HG03108 (cell line): Measurements from ENCODE around the gene PELI2.

Source experiments
- ATAC-seq: cut with Tn5 transposase; IDR thresholded peaks from one replicate; pipeline ENCODE4 v1.9.1; 2021; ENCODE audit warnings: moderate library complexity; ENCODE audit not compliant: unreplicated experiment

PELI2 gene

DNA sequence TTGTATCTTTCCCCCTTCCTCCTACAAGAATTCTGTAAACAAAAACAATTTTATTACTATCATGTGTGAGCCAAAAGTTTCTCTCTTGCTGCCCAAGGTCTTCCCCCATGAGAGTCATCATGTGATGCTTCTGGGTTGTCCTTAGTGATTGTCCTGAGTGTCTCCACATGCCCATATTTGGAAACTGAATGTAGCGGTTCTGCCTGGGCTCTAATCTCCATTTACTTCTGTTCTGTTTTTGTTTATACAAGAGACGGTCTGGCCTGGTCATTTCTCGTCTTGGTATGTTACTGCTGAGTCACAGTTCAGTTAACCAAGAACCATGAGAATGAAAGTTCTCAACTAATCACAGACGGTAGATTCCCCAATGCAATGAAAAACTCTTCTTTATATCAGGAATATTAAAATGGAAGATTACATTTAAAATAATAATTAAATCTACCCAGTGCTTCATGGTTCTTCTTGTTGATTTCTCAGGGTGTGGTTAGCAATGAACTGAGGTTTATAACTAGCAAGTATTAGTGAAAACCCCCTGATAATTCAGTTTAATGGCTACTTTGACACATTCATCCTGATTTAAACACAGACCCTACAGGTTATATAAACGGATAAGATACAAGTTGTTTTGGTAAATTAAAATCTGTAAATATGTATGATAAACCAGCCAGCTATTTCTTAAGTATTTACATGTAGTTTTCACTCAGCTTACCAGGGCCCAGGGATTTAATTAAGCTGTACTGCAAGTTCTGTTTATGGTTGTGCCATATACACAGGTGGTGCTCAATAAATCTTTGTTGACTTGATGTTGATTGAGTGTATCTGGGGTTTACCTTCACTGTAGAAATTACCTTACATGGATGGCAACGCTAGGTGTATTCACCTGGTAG lies 81.1 kb downstream of the PELI2 start:
- peak; percentile 52 for ATAC-seq

DNA sequence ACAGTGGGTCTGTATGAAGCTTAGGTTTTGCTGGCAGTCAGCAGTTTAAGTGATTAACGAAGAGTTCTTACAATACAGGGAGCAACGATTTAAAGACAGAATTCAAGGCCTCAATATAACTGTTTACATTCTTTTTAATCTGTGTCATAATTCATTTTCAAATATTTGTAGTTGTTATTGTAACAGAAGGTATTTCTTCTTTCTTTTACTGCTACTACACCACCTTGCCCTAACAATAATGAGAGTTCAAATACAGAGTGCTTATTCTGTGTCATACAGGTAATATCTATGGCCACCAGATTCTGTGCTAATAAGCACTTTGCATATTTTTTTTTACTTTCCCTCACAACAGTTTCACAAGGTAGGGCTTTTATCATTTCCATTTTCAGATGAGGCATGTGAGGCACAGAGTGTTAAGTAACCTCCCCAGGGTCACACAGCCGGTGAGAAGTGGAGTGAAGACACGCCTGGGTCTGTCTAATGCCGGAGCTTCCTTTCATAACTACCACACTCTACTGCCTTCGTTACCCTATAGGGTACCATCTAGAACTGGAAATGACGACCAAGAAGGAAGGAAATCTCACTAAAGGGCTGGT lies 81.9 kb downstream of the PELI2 start:
- peak; percentile 21 for ATAC-seq

DNA sequence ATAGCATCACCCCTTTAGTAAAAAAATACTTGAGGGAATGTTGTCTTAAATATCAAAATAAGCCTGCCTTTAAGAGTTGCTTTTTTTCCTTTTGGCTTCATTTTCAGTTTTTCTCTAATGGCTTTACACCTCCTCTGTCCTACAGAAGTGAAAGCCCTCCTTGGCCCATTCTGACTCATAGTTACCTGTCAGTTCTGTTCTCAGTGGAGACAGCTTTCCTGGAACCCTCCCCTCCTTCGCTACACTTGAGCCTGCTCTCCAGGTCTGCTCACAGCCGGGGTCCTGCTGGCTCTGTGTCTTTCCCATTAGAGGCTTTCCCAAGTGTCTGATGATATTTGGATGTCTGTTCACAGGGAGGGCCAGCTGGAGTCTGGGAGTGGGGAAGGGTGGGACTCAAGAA lies 84.0 kb downstream of the PELI2 start:
- peak; percentile 42 for ATAC-seq

- no peak for ATAC-seq
Measured at GRCh38 chr14:56205881-56206280, 87.7 kb downstream of the PELI2 start.

DNA sequence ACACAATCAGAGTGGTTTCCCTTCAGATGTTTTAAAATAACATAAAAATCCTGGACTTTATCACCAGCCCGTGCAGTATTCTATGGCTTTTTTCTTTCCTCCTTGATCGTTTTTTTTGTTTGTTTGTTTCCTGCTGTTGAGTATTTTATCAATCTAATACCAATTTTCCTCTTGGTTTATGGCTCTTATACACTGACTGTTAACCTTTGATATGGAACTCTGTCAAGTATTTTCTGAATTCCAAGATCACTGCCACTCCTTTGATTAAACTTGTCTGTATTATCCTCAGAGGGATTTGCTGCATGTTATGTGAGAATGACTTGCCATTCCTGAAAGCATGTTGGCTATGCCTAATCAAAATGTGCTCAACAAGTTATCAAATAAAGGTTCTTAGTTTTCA lies 88.4 kb downstream of the PELI2 start:
- ATAC-seq: no peak

DNA sequence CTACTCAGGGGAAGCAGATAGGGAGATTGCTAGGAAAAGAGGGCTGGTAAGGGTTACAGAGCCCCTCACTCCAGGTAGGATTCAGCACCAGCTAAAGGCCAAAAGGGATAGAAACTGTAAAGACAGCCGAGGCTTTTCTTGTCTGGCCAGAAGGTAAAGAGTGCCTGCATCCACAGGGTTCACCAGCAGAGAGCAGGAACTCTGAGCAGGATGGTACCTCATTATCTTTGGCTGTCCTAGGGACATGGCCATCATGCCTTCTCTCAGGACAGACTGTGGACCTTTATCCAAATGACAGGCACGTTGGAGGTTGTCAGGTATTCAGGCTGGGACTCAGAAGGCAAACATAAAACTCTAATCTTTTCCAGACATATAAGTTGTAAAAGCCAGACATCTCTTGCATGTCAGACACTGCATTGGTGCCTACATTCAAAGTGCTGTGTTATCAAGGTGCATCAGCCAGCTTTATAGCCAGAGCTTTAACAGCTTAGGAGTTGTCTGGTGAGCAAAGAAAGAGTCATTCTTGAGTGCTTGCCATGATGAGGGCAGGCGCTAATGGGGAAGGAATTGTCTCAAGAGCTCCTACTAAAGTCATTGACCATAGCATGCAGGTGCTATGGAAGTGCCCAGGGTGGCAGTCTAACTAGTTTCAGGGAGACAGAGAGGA lies 89.5 kb downstream of the PELI2 start:
- no peak for ATAC-seq

DNA sequence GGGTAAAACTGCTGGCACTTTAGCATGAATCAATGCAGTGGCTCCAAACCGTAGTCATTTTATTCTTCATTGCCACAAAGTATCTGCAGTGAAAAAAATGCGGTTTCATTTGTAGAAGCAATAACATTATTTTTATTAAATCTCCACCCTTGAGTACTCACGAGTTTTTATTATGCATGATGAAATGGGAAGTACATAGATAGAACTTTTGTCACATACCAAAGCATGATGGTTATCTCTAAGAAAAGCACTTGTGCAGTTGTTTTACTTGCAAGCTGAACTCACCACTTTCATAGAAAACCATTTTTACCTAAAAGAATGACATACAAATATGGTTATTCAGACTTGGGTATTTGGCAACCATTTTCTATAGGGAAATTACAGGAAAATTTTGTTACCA lies 90.3 kb downstream of the PELI2 start:
- ATAC-seq: no peak

- ATAC-seq: no peak
Measured at GRCh38 chr14:56210571-56210970, 92.4 kb downstream of the PELI2 start.

DNA sequence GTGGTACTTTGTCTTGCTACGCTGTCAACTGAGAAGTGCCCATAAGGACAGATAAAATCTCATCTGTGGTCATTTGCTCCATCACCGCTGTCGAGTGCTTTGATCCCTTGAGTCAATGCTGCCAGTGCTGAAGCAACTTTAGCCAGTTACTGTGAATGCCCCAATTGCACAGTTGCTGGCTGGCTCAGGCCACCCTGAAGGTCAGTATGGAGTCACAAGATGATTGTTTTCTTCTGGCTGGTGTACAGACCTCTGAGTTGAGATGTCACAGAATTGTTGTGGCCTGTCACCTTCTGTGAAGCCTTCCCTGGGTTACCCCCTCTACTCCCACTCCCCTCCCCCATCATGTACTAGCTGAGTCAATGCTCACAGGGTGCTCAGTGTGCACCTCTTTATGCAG lies 92.9 kb downstream of the PELI2 start:
- ATAC-seq: no peak

DNA sequence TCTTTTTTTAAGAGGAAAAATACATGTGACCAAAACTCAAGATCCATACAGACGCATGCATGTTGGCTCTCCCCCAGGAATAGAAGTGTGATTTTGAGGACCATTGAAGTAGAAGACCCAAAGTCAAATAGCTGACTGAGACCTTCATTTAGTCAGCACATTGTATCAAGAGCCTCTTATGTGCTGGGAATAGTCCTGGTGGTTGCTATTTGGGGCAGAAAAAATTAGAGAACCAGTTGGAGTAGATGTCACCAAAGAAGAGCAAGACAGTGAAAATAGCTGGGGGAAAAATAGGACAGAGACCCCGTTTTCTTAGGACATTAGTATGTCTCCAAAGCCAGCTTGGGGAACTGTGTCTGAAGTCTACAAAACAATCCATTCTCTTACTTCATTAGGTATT lies 93.6 kb downstream of the PELI2 start:
- ATAC-seq: no peak

DNA sequence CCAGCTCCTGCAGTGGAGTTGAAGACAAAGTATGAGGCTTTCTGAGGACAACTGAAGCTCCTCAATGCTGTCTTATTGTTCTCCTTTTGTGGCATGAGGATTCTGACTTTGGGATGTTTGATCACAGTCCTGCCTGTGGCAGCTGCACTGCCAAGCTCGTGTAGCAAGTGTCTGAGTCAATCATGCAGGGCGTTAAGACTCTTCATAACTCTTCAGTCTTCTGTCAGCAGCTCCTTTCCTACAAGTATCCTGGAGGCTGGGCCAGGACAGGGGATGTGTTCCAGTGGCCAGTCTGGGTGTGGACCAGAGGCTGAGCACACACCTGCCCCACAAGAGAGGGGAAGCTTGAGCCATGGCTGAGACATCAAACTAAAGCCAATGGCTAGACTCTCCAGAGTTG lies 94.3 kb downstream of the PELI2 start:
- no peak for ATAC-seq

DNA sequence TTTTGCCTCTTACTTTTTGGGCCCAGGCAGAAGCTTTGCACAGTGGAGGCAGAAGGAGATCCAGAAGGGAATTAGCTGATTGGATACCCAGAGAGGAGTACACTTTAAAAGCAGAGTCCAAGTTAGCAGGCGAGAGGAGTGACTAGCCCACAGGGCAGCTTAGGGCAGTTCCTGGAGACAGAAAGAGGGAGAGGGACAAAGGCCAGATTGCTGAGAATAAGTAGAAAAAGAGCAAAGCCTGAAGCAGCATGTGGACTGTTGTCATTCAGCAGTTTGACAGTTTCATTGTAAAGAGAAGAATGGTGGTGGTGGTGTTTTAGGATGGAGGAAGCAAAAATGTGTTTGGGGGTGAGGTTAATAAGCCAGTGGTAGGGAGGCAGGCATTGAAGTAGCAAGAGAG lies 95.1 kb downstream of the PELI2 start:
- no peak for ATAC-seq

GRCh38 chr14:56215180-56215579 lies 97.0 kb downstream of the PELI2 start:
- no peak for ATAC-seq

GRCh38 chr14:56216626-56217379 lies 98.6 kb downstream of the PELI2 start:
- ATAC-seq: no peak

- no peak for ATAC-seq
Measured at GRCh38 chr14:56217380-56218045, 99.3 kb downstream of the PELI2 start.

DNA sequence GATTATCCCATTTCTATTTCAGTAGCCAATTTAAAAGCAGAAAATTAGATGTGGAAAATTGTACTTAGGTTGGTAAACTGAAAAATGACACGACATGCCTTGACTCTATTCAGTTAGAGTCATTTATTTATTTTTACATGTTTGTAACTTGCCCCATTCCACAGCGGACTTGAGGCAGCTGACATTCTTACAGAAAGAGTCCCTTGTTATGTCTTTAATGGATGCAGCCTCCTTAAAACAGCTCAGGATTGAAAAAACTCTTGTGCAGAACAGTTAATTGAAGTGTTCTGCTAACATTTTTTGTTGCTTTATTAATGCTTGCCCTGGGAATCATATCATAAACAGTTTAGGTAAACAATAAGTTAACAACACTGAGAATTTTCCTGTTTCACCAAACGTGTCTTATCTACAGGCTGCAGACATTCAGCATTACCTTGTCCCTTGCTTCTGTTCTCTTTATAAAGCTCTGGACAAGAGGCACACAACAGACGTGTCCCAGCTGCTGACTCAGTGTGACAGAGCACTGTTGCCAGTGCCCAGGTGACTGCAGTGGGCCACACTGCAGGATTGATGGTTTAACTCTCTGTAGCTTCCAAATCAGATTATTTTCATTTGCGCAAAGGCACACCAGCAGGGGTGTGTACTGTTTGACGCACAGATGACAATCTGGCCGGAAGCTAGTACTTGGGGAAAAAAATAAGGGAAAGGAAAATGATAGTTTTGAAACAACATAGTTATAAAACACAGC lies 101.6 kb downstream of the PELI2 start:
- ATAC-seq: no peak

DNA sequence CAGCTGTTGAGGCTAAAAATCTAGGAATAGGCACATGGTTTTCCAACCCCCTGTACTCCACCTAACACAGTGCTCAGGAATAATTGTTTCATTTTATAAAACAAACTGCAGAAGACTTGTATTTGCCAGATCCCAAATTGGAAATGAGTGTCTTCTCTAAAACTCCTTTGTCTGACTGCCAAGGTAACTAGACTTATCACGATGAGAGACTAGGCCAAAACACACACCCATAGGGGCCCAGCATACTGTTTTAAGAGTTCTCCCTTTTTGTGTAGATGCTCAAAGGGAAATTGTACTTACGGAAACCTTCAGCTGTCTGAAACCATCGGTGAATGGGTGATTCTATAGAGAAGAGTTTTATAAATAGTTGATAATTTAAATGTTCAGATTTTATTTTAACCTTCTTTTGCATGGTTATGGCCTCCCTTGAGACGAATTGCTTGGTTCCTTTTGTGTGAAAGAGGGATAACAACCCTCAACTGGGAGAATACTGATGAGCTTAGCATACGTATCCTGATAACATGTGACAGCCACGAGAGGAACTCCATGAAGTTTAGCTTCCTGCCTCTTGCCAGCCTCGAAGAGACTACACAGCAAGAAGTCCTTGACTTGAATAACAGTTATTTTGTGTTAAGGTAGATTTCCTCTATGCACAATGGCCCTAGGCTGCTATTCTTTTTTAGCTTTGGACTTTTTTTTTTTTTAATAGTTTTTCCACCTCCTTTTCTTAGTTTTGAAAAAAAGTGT lies 103.3 kb downstream of the PELI2 start:
- no peak for ATAC-seq

GRCh38 chr14:56224229-56224628 lies 106.0 kb downstream of the PELI2 start:
- ATAC-seq: no peak
